ENCODE data around the gene HIPK3.
"Not testable (repeated sequence)": the region's sequence is repeated elsewhere in the genome, so short reads cannot be mapped to it uniquely, and the experiment has no call there.

Gene HIPK3

GRCh38 chr11:33256031-33256812 lies 959 bp upstream of the HIPK3 start:
- no peaks in the 10 kb centered on the region for H3K9me3 ChIP-seq
- H3K4me1 ChIP-seq: peaks cover 0 to 18% (median 11%) of the 10 kb centered on the region in 4 donors
- no peak for TF ChIP-seq CTCF (IDR thresholded peaks at IDR 0.05)
- peak overlapping the region; percentile 88 to 98 for H3K4me3 ChIP-seq
- no peaks in the 10 kb centered on the region for H3K27me3 ChIP-seq
- DNase-seq: no peak
- intact Hi-C loops (cut with DNase I; ENCODE audit: low total_unique reads): loop anchor here (10.0 kb wide), 1 partner anchor 69 kb away; no protein-coding TSS in a partner anchor
- no peaks in the 10 kb centered on the region for H3K36me3 ChIP-seq
- H3K27ac ChIP-seq: peak overlapping the region; percentile 100

- TF ChIP-seq CTCF (IDR thresholded peaks at IDR 0.05): no peak
- intact Hi-C loops (cut with DNase I; ENCODE audit: low total_unique reads): loop anchor here (10.0 kb wide), 1 partner anchor 68 kb away; no protein-coding TSS in a partner anchor
- Histone ChIP-seq H3K27me3 (no peaks in the 10 kb centered on the region), H3K4me1 (peaks cover 0 to 23% (median 14%) of the 10 kb centered on the region in 4 donors), H3K9me3 (no peaks in the 10 kb centered on the region), H3K27ac (peak overlapping the region; percentile 100), H3K36me3 (no peaks in the 10 kb centered on the region), H3K4me3 (peak overlapping the region; percentile 88 to 98)
- no peak for DNase-seq
These were observed 395 bp upstream of the HIPK3 start for GRCh38 chr11:33256813-33257159.

GRCh38 chr11:33257897-33258630 lies 883 bp downstream of the HIPK3 start:
- DNase-seq: peak; percentile 85 to 95

GRCh38 chr11:33258631-33259205 lies 1.5 kb downstream of the HIPK3 start:
- TF ChIP-seq CTCF (IDR thresholded peaks at IDR 0.05): no peak
- H3K4me1 ChIP-seq: peaks cover 0 to 43% (median 30%) of the 10 kb centered on the region in 4 donors
- intact Hi-C loops (cut with DNase I; ENCODE audit: low total_unique reads): loop anchor here (2.0 to 10.0 kb wide), 2 partner anchors 66 to 96 kb away; no protein-coding TSS in a partner anchor
- no peaks in the 10 kb centered on the region for H3K36me3 ChIP-seq
- peak overlapping the region; percentile 88 to 98 for H3K4me3 ChIP-seq
- no peak for DNase-seq
- H3K9me3 ChIP-seq: no peaks in the 10 kb centered on the region
- peak overlapping the region; percentile 100 for H3K27ac ChIP-seq
- H3K27me3 ChIP-seq: no peaks in the 10 kb centered on the region

More at GRCh38 chr11:33257897-33258630, 883 bp downstream of the HIPK3 start:
- peaks cover 0 to 36% (median 25%) of the 10 kb centered on the region in 4 donors for H3K4me1 ChIP-seq
- H3K27ac ChIP-seq: peak overlapping the region; percentile 100
- no peaks in the 10 kb centered on the region for H3K27me3 ChIP-seq
- H3K36me3 ChIP-seq: no peaks in the 10 kb centered on the region
- H3K4me3 ChIP-seq: peak overlapping the region; percentile 88 to 98
- peak; percentile 27 to 44 for TF ChIP-seq CTCF (IDR thresholded peaks at IDR 0.05)
- intact Hi-C loops (cut with DNase I; ENCODE audit: low total_unique reads): loop anchor here (2.0 to 10.0 kb wide), 2 partner anchors 67 to 95 kb away; no protein-coding TSS in a partner anchor
- no peaks in the 10 kb centered on the region for H3K9me3 ChIP-seq

GRCh38 chr11:33259869-33260268 lies 2.7 kb downstream of the HIPK3 start:
- DNase-seq: no peak
- H3K4me1 ChIP-seq: peaks cover 0 to 54% (median 35%) of the 10 kb centered on the region in 4 donors
- H3K9me3 ChIP-seq: no peaks in the 10 kb centered on the region
- no peaks in the 10 kb centered on the region for H3K36me3 ChIP-seq
- H3K4me3 ChIP-seq: peak overlapping the region; percentile 88 to 98
- no peaks in the 10 kb centered on the region for H3K27me3 ChIP-seq
- TF ChIP-seq CTCF (IDR thresholded peaks at IDR 0.05): no peak
- intact Hi-C loops (cut with DNase I; ENCODE audit: low total_unique reads): loop anchor here (2.0 to 10.0 kb wide), 2 partner anchors 65 to 97 kb away; no protein-coding TSS in a partner anchor
- H3K27ac ChIP-seq: peak overlapping the region; percentile 100

GRCh38 chr11:33261350-33261749 lies 4.2 kb downstream of the HIPK3 start:
- DNase-seq; H3K27me3 ChIP-seq; intact Hi-C loops (cut with DNase I; ENCODE audit: low total_unique reads); H3K36me3 ChIP-seq; H3K9me3 ChIP-seq; H3K4me3 ChIP-seq: not testable (repeated sequence)
- Histone ChIP-seq H3K4me1 (peaks cover 0 to 69% (median 38%) of the 10 kb centered on the region in 4 donors), H3K27ac (peak overlapping the region; percentile 48 to 100)

Measured in tibial artery (tissue), 4 donors.